HL-60 (cell line): ENCODE results near the gene ZFYVE27.

Source experiments
- DNase-seq, 2 experiments: peaks; one replicate each; pipeline ENCODE4 v3.0.0-alpha.2; 2010 to 2020; ENCODE audit warnings: low read depth in 1 of 2, low spot score in 1 of 2
- H3K27ac ChIP-seq: fragments of 250-450 bp; sonication (Bioruptor Pico); replicated peaks from 2 replicates; pipeline ENCODE4 v1.5.1; 2020; ENCODE audit warnings: mild to moderate bottlenecking, moderate library complexity
- H3K27me3 ChIP-seq: fragments of 250-450 bp; sonication (Bioruptor Pico); 2 replicates; pipeline ENCODE4 v1.5.1; 2021; ENCODE audit warnings: mild to moderate bottlenecking, moderate library complexity; ENCODE audit not compliant: insufficient read depth, poor library complexity, severe bottlenecking
- H3K4me3 ChIP-seq: replicated peaks from 2 replicates; pipeline ENCODE4 v1.5.1; 2011; ENCODE audit warnings: mild to moderate bottlenecking, control low read depth, low read length; ENCODE audit not compliant: insufficient read depth
- CTCF ChIP-seq: IDR thresholded peaks from one replicate; pipeline ENCODE4 v1.5.1; 2011; ENCODE audit warnings: low read length, control low read depth, inconsistent platforms; ENCODE audit not compliant: insufficient read depth
- GABPA ChIP-seq: IDR thresholded peaks from 2 replicates; pipeline ENCODE4 v1.6.1; 2012; ENCODE audit warnings: low read depth
- POLR2AphosphoS5 ChIP-seq: IDR thresholded peaks from 2 replicates; pipeline ENCODE4 v1.6.1; 2012; ENCODE audit warnings: low read depth
- REST ChIP-seq: IDR thresholded peaks from 2 replicates; pipeline ENCODE4 v1.6.1; 2012; ENCODE audit warnings: low read depth; ENCODE audit not compliant: insufficient replicate concordance
- SPI1 ChIP-seq: IDR thresholded peaks from 2 replicates; pipeline ENCODE4 v1.6.1; 2012; ENCODE audit warnings: low read depth, mild to moderate bottlenecking, borderline replicate concordance

The ZFYVE27 gene

GRCh38 chr10:97771055-97771891 is 34.3 kb downstream of the ZFYVE27 start:
- DNase-seq, result no peak
- H3K4me3 ChIP-seq, result no peak overlapping the region

GRCh38 chr10:97771913-97772823 is 35.2 kb downstream of the ZFYVE27 start, which contains the start of gene SFRP5:
Gene SFRP5, minus strand, starts transcription at chr10:97771999. Its CDS starts 166 bp downstream, at chr10:97771833.
- Histone ChIP-seq H3K4me3 (no peak within 1 kb of the TSS), H3K27me3 (peaks cover 33% of the 10 kb centered on the region), H3K27ac (no peak within 1 kb of the TSS)
- no peak for TF ChIP-seq REST
- TF ChIP-seq GABPA, result no peak
- no peak for TF ChIP-seq SPI1
- no peak for TF ChIP-seq CTCF
- no peak for TF ChIP-seq POLR2AphosphoS5
- no peak for DNase-seq

More at GRCh38 chr10:97771055-97771891, 34.3 kb downstream of the ZFYVE27 start:
- TF ChIP-seq POLR2AphosphoS5 (no peak), SPI1 (no peak), REST (no peak), CTCF (no peak), GABPA (no peak)
- no peak overlapping the region for H3K27ac ChIP-seq
- peaks cover 33% of the 10 kb centered on the region for H3K27me3 ChIP-seq

- DNase-seq, result no peak
- Histone ChIP-seq H3K27me3 (peaks cover 33% of the 10 kb centered on the region), H3K4me3 (no peak overlapping the region), H3K27ac (no peak overlapping the region)
- TF ChIP-seq POLR2AphosphoS5, result no peak
- no peak for TF ChIP-seq GABPA
- no peak for TF ChIP-seq REST
Observed at GRCh38 chr10:97773096-97773495, 36.2 kb downstream of the ZFYVE27 start.
